Aorta (tissue), 5 donors: ENCODE measurements around the gene INAVA. TPM values are rescaled to one million over a fixed set of nuclear protein-coding genes. Genes with fewer than 3 reads are reported as not detected.
"Not testable (repeated sequence)": the region's sequence is repeated elsewhere in the genome, so short reads cannot be mapped to it uniquely, and the experiment has no call there.

Experiments used
- ATAC-seq: fragments of 200-7000 bp; cut with Tn5 transposase; one replicate; pipeline ENCODE4 v1.9.1; 2022; ENCODE audit warnings: moderate library complexity; ENCODE audit not compliant: low FRiP score
- DNase-seq, 2 donors: peaks; one replicate each; pipeline ENCODE4 v3.0.0-alpha.2; 2020
- H3K27ac ChIP-seq, 2 donors: one replicate each; pipeline ENCODE4 v1.5.1; 2013; ENCODE audit warnings: low read length in 2 of 2, mild to moderate bottlenecking in 2 of 2, moderate library complexity in 2 of 2, control low read depth in 1 of 2, inconsistent platforms in 1 of 2, low read depth in 1 of 2
- H3K27me3 ChIP-seq, 2 donors: one replicate each; pipeline ENCODE4 v1.6.1; 2013; ENCODE audit warnings: control low read depth in 1 of 2, low read length in 1 of 2, mild to moderate bottlenecking in 1 of 2, moderate library complexity in 1 of 2; ENCODE audit not compliant: insufficient read depth in 2 of 2, control insufficient read depth in 1 of 2
- H3K36me3 ChIP-seq, 2 donors: one replicate each; pipeline ENCODE4 v1.6.1; 2013; ENCODE audit warnings: control low read depth in 1 of 2, low read length in 1 of 2, mild to moderate bottlenecking in 1 of 2; ENCODE audit not compliant: insufficient read depth in 2 of 2, control insufficient read depth in 1 of 2
- H3K4me1 ChIP-seq, 2 donors: one replicate each; pipeline ENCODE4 v1.6.1; 2013; ENCODE audit warnings: low read length in 2 of 2, control low read depth in 1 of 2, mild to moderate bottlenecking in 1 of 2, moderate library complexity in 1 of 2; ENCODE audit not compliant: insufficient read depth in 2 of 2, control insufficient read depth in 1 of 2
- H3K4me3 ChIP-seq, 2 donors: one replicate each; pipeline ENCODE4 v1.5.1; 2013; ENCODE audit warnings: low read length in 2 of 2, control low read depth in 1 of 2, mild to moderate bottlenecking in 1 of 2
- H3K9me3 ChIP-seq: one replicate; pipeline ENCODE4 v1.6.1; 2013; ENCODE audit warnings: mild to moderate bottlenecking, low read length; ENCODE audit not compliant: control insufficient read depth
- WGBS, 2 donors: extraction: QIAGEN DNeasy Blood & Tissue Kit; methylation state at CpG; one replicate each; pipeline ENCODE4 v1.1.7; 2013; 5-methylcytosine and 5-hydroxymethylcytosine counted together
- intact Hi-C, 2 donors: fragments of 100-400 bp; cut with DNase I; formaldehyde crosslinking; loops; one replicate each; pipeline versions ENCODE4 v1.14.2 to v1.15.0; 2022
- polyA plus RNA-seq, 2 donors: library from polyadenylated mRNA; stranded (reverse); fragments of 200-250 nt; gene quantifications; one replicate each; pipeline ENCODE4 v1.2.3, GENCODE V29; 2013
- total RNA-seq, 2 donors: library from RNA; stranded (reverse); fragmentation: NEBNext Ultra II Directional; extraction: Animal tissue kit (Norgen Biotek cat#: 25700); gene quantifications; one replicate each; pipeline ENCODE4 v1.2.1, GENCODE V29; 2021
- donor health status: healthy with polysubstance abuse.
- donor health status: Bipolar disorder and iron deficiency.
- donor health status: DM: no; HTN: no; CAD: no.
- donor health status: DM: no; HTN: no; CAD: no.
- donor health status: DM: yes; HTN: yes; CAD: no.

The INAVA gene
- total and polyA plus RNA-seq, 4 donors = 0.36 to 23.3 (median 0.45) TPM

GRCh38 chr1:200907611-200908097, 13.0 kb downstream of the INAVA start:
- ATAC-seq = no peak
- no peak overlapping the region for H3K27ac ChIP-seq
- no peaks in the 10 kb centered on the region for H3K9me3 ChIP-seq
- no peak for DNase-seq
- no peaks in the 10 kb centered on the region for H3K27me3 ChIP-seq
- intact Hi-C loops = no loop called here
- 92 to 93% methylated on average over 5 of the region's 5 CpGs for WGBS, 2 donors
- no peak overlapping the region for H3K4me3 ChIP-seq
- H3K4me1 ChIP-seq = no peaks in the 10 kb centered on the region
- H3K36me3 ChIP-seq = no peaks in the 10 kb centered on the region

- H3K36me3 ChIP-seq = no peaks in the 10 kb centered on the region
- intact Hi-C loops = no loop called here
- DNase-seq (peak in 1 of 2 donors; percentile 20), ATAC-seq (no peak)
- 94 to 95% methylated on average over 6 of the region's 6 CpGs for WGBS, 2 donors
- H3K9me3 ChIP-seq = no peaks in the 10 kb centered on the region
- H3K27me3 ChIP-seq = no peaks in the 10 kb centered on the region
- no peak overlapping the region for H3K4me3 ChIP-seq
- H3K27ac ChIP-seq = no peak overlapping the region
- H3K4me1 ChIP-seq = no peaks in the 10 kb centered on the region
These were observed 13.6 kb downstream of the INAVA start for GRCh38 chr1:200908191-200908868.

GRCh38 chr1:200909071-200909470, 14.4 kb downstream of the INAVA start:
- intact Hi-C loops = no loop called here
- 90 to 91% methylated on average over 5 of the region's 5 CpGs for WGBS, 2 donors
- ATAC-seq (no peak), DNase-seq (peak in 1 of 2 donors; percentile 13)
- H3K36me3 ChIP-seq = no peaks in the 10 kb centered on the region
- no peaks in the 10 kb centered on the region for H3K9me3 ChIP-seq
- H3K27ac ChIP-seq = no peak overlapping the region
- H3K4me1 ChIP-seq = no peaks in the 10 kb centered on the region
- no peaks in the 10 kb centered on the region for H3K27me3 ChIP-seq
- H3K4me3 ChIP-seq = no peak overlapping the region

GRCh38 chr1:200909757-200910239, 15.1 kb downstream of the INAVA start:
- Histone ChIP-seq H3K4me1 (no peaks in the 10 kb centered on the region), H3K27me3 (no peaks in the 10 kb centered on the region), H3K4me3 (no peak overlapping the region), H3K36me3 (no peaks in the 10 kb centered on the region), H3K9me3 (no peaks in the 10 kb centered on the region), H3K27ac (no peak overlapping the region)
- ATAC-seq = no peak
- intact Hi-C loops = no loop called here
- 87 to 89% methylated on average over 4 of the region's 4 CpGs for WGBS, 2 donors
- no peak for DNase-seq

GRCh38 chr1:200911361-200911760, 16.7 kb downstream of the INAVA start:
- no peaks in the 10 kb centered on the region for H3K4me1 ChIP-seq
- DNase-seq (no peak), ATAC-seq (no peak)
- H3K4me3 ChIP-seq = no peak overlapping the region
- H3K27me3 ChIP-seq = no peaks in the 10 kb centered on the region
- no peaks in the 10 kb centered on the region for H3K36me3 ChIP-seq
- no peak overlapping the region for H3K27ac ChIP-seq
- intact Hi-C loops = no loop called here
- 97% methylated on average over 24 of the region's 24 CpGs for WGBS, 2 donors
- no peaks in the 10 kb centered on the region for H3K9me3 ChIP-seq

- WGBS, 2 donors = 90 to 96% methylated on average over 9 to 18 of the region's 21 CpGs
These were observed 17.2 kb downstream of the INAVA start for GRCh38 chr1:200911936-200912335.

GRCh38 chr1:200912737-200913407, 18.2 kb downstream of the INAVA start:
- intact Hi-C loops = no loop called here
- Histone ChIP-seq H3K27me3 (no peaks in the 10 kb centered on the region), H3K4me1 (no peaks in the 10 kb centered on the region), H3K9me3 (no peaks in the 10 kb centered on the region), H3K27ac (no peak overlapping the region), H3K4me3 (no peak overlapping the region), H3K36me3 (no peaks in the 10 kb centered on the region)
- no peak for ATAC-seq
- 93 to 94% methylated on average over 13 of the region's 13 CpGs for WGBS, 2 donors
- DNase-seq = no peak

More at GRCh38 chr1:200911936-200912335, 17.2 kb downstream of the INAVA start:
- intact Hi-C loops, H3K4me3 ChIP-seq, H3K27me3 ChIP-seq, ATAC-seq, H3K36me3 ChIP-seq, DNase-seq, H3K27ac ChIP-seq, H3K4me1 ChIP-seq, H3K9me3 ChIP-seq: not testable (repeated sequence)

GRCh38 chr1:200916152-200916551, 21.5 kb downstream of the INAVA start:
- Histone ChIP-seq H3K4me3 (no peak overlapping the region), H3K36me3 (no peaks in the 10 kb centered on the region), H3K27ac (no peak overlapping the region), H3K9me3 (no peaks in the 10 kb centered on the region), H3K4me1 (no peaks in the 10 kb centered on the region), H3K27me3 (no peaks in the 10 kb centered on the region)
- DNase-seq (no peak), ATAC-seq (no peak)
- intact Hi-C loops = no loop called here
- WGBS, 2 donors = 37 to 49% methylated on average over 18 to 22 of the region's 22 CpGs

GRCh38 chr1:200916681-200917080, 22.0 kb downstream of the INAVA start:
- no peak for DNase-seq
- intact Hi-C loops = no loop called here
- no peak for ATAC-seq

More at GRCh38 chr1:200916681-200917080, 22.0 kb downstream of the INAVA start:
- H3K27ac ChIP-seq = no peak overlapping the region
- no peaks in the 10 kb centered on the region for H3K36me3 ChIP-seq
- 89 to 90% methylated on average over 11 of the region's 11 CpGs for WGBS, 2 donors
- H3K9me3 ChIP-seq = no peaks in the 10 kb centered on the region
- no peaks in the 10 kb centered on the region for H3K27me3 ChIP-seq
- no peaks in the 10 kb centered on the region for H3K4me1 ChIP-seq
- H3K4me3 ChIP-seq = no peak overlapping the region
